ENCODE results near the gene EYS. TPM values are rescaled to one million over a fixed set of nuclear protein-coding genes. Genes with fewer than 3 reads are reported as not detected.

The EYS gene
- total and polyA plus RNA-seq, 2 of the 8 experiments (the other 6 are each of a cell fraction or from before 2014, with no cell fraction given): 0.05 to 0.13 TPM

DNA sequence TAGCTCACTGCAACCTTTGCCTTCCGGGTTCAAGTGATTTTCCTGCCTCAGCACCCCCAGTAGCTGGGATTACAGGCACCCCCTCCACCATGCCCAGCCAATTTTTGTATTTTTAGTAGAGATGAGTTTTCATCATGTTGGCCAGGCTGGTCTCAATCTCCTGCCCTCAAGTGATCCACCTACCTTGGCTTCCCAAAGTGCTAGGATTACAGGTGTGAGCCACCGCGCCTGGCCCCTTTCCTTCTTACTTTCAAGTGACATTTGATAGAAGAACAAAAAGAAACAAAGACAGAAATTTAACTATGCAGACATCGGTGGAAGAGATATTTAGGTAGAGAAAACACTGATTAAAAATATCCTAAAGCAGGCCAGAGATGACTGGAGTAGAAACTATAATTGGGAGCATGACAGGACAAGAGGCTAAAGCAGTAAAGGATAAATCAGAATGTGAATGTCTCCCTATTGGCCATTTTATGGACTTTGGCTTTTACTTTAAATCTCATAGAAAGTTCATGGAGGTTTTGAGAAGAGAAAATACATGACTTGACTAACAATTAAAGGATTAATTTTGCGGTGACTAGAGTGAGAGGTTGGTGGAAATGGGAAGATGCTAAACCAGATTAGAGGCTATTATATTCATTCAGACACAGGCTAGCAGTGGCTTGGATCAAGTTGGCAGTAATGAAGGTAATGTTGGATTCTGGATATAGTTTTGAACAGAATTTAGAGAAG, 2.2 kb upstream of the EYS start (continued):
- TF ChIP-seq CBX5 (IDR thresholded peaks at IDR 0.05; ENCODE audit: low read depth, low read length): no peak
- TF ChIP-seq CTBP2 (IDR thresholded peaks at IDR 0.05; ENCODE audit: borderline replicate concordance, insufficient read depth, insufficient read length, low read length): no peak
- no peak for TF ChIP-seq RAD21 (IDR thresholded peaks at IDR 0.05 in 1 of 2, conservative IDR thresholded peaks at IDR 0.05 in 1 of 2; ENCODE audit: low read depth in 2 of 2, low read length in 2 of 2)

Data from H1 (cell line).